Stimulated activated CD4-positive, alpha-beta T cell treated with anti-CD3 and anti-CD28 coated beads, Interleukin-12 subunit alpha, Interleukin-12 subunit beta, amount 100 ng/mL, for 48 hours (primary cell): ENCODE results near the gene SLC25A23.
"Not testable (repeated sequence)": the region's sequence is repeated elsewhere in the genome, so short reads cannot be mapped to it uniquely, and the experiment has no call there.

Source experiments
- DNase-seq, 3 donors: peaks; one replicate each; pipeline ENCODE4 v3.0.0-alpha.2; 2020; ENCODE audit warnings: low read depth in 2 of 3, low spot score in 1 of 3

Gene SLC25A23

GRCh38 chr19:6457958-6458694, 1.5 kb downstream of the SLC25A23 start:
- no peak for DNase-seq

- no peak for DNase-seq
Measured at GRCh38 chr19:6455924-6456323, 3.7 kb downstream of the SLC25A23 start.

GRCh38 chr19:6453951-6454565, 5.5 kb downstream of the SLC25A23 start:
- no peak for DNase-seq

- DNase-seq = no peak
Measured at GRCh38 chr19:6452899-6453298, 6.7 kb downstream of the SLC25A23 start.

- DNase-seq = no peak
Measured at GRCh38 chr19:6452223-6452614, 7.4 kb downstream of the SLC25A23 start.

GRCh38 chr19:6451583-6452222, 7.9 kb downstream of the SLC25A23 start:
- DNase-seq = no peak

- DNase-seq = no peak
Measured at GRCh38 chr19:6450166-6450565, 9.4 kb downstream of the SLC25A23 start.

- DNase-seq = no peak
Measured at GRCh38 chr19:6448045-6448444, 11.5 kb downstream of the SLC25A23 start.

- no peak for DNase-seq
Measured at GRCh38 chr19:6446452-6446851, 13.1 kb downstream of the SLC25A23 start.

GRCh38 chr19:6443986-6444385, 15.6 kb downstream of the SLC25A23 start:
- DNase-seq = no peak

GRCh38 chr19:6442087-6442688, 17.4 kb downstream of the SLC25A23 start:
- no peak for DNase-seq

- no peak for DNase-seq
Measured at GRCh38 chr19:6440905-6441304, 18.7 kb downstream of the SLC25A23 start.

GRCh38 chr19:6439743-6440142, 19.8 kb downstream of the SLC25A23 start:
- no peak for DNase-seq

- no peak for DNase-seq
Measured at GRCh38 chr19:6433663-6434062, 25.9 kb downstream of the SLC25A23 start, which contains the start of gene SLC25A41. TSS of gene SLC25A41 (minus strand) at chr19:6433763. CDS start at chr19:6433693, 70 bp downstream.

- DNase-seq = no peak
Measured at GRCh38 chr19:6433165-6433564, 26.4 kb downstream of the SLC25A23 start.

- no peak for DNase-seq
Measured at GRCh38 chr19:6431891-6432290, 27.7 kb downstream of the SLC25A23 start.

- DNase-seq = no peak
Measured at GRCh38 chr19:6429419-6430221, 30.0 kb downstream of the SLC25A23 start.

GRCh38 chr19:6428692-6429418, 30.7 kb downstream of the SLC25A23 start:
- DNase-seq = not testable (repeated sequence)

- DNase-seq = no peak
Measured at GRCh38 chr19:6427131-6427530, 32.5 kb downstream of the SLC25A23 start.
